Measurements from ENCODE around the gene KCNIP3.
"Not testable (repeated sequence)": the region's sequence is repeated elsewhere in the genome, so short reads cannot be mapped to it uniquely, and the experiment has no call there.

Gene KCNIP3

GRCh38 chr2:95433373-95433772 lies 136.2 kb downstream of the KCNIP3 start:
- not testable (repeated sequence) for H3K56ac ChIP-seq (ENCODE audit: low read length); H4K8ac ChIP-seq (ENCODE audit: low read depth, low read length)

GRCh38 chr2:95433973-95434372 lies 136.8 kb downstream of the KCNIP3 start:
- not testable (repeated sequence) for H3K9ac ChIP-seq (ENCODE audit: low read length); H3K4me1 ChIP-seq (ENCODE audit: control insufficient read depth, low read depth, low read length); H2BK15ac ChIP-seq (replicated peaks; ENCODE audit: low read depth); H4K8ac ChIP-seq (ENCODE audit: low read depth, low read length); H3K27me3 ChIP-seq (ENCODE audit: insufficient read depth, low read length, poor library complexity); H3K4me2 ChIP-seq (ENCODE audit: low read length); H2BK5ac ChIP-seq (ENCODE audit: low read length); H3K4me3 ChIP-seq (ENCODE audit: low read length); H3K4ac ChIP-seq (ENCODE audit: low read depth, low read length); H3K79me2 ChIP-seq (ENCODE audit: control insufficient read depth, insufficient read depth, low read length); H2BK120ac ChIP-seq (ENCODE audit: low read depth, low read length); H3K18ac ChIP-seq (ENCODE audit: low read length); H3K56ac ChIP-seq (ENCODE audit: low read length); H3K36me3 ChIP-seq (ENCODE audit: control insufficient read depth, insufficient read depth, low read length); H3K27ac ChIP-seq (ENCODE audit: low read depth, low read length); DNase-seq; H3K23ac ChIP-seq (ENCODE audit: low read length); H4K5ac ChIP-seq (ENCODE audit: low read length); H2AK5ac ChIP-seq (ENCODE audit: low read length); H3K79me1 ChIP-seq (ENCODE audit: low read length)
- no CpG with 5 or more reads among the region's 2 CpGs for WGBS (ENCODE audit: extremely low coverage, insufficient coverage, low lambda C conversion rate)

More at GRCh38 chr2:95433373-95433772, 136.2 kb downstream of the KCNIP3 start:
- not testable (repeated sequence) for H3K4me3 ChIP-seq (ENCODE audit: low read length); H3K4me1 ChIP-seq (ENCODE audit: control insufficient read depth, low read depth, low read length); H3K9ac ChIP-seq (ENCODE audit: low read length); H3K27me3 ChIP-seq (ENCODE audit: insufficient read depth, low read length, poor library complexity); H3K36me3 ChIP-seq (ENCODE audit: control insufficient read depth, insufficient read depth, low read length); H2BK15ac ChIP-seq (replicated peaks; ENCODE audit: low read depth); H3K79me1 ChIP-seq (ENCODE audit: low read length); H2BK5ac ChIP-seq (ENCODE audit: low read length); H2AK5ac ChIP-seq (ENCODE audit: low read length); H3K79me2 ChIP-seq (ENCODE audit: control insufficient read depth, insufficient read depth, low read length); H4K5ac ChIP-seq (ENCODE audit: low read length); H3K4ac ChIP-seq (ENCODE audit: low read depth, low read length); H3K27ac ChIP-seq (ENCODE audit: low read depth, low read length); H2BK120ac ChIP-seq (ENCODE audit: low read depth, low read length); H3K18ac ChIP-seq (ENCODE audit: low read length); H3K23ac ChIP-seq (ENCODE audit: low read length); H3K4me2 ChIP-seq (ENCODE audit: low read length); DNase-seq
- no CpG with 5 or more reads among the region's 4 CpGs for WGBS (ENCODE audit: extremely low coverage, insufficient coverage, low lambda C conversion rate)

- H3K79me1 ChIP-seq (ENCODE audit: low read length); H2AK5ac ChIP-seq (ENCODE audit: low read length); H2BK120ac ChIP-seq (ENCODE audit: low read depth, low read length); H2BK5ac ChIP-seq (ENCODE audit: low read length); H3K18ac ChIP-seq (ENCODE audit: low read length); H3K36me3 ChIP-seq (ENCODE audit: control insufficient read depth, insufficient read depth, low read length); H4K8ac ChIP-seq (ENCODE audit: low read depth, low read length); H3K56ac ChIP-seq (ENCODE audit: low read length); DNase-seq; H3K27me3 ChIP-seq (ENCODE audit: insufficient read depth, low read length, poor library complexity); H2BK15ac ChIP-seq (replicated peaks; ENCODE audit: low read depth); H3K4me3 ChIP-seq (ENCODE audit: low read length); H3K4me2 ChIP-seq (ENCODE audit: low read length); H3K23ac ChIP-seq (ENCODE audit: low read length); H4K5ac ChIP-seq (ENCODE audit: low read length); H3K27ac ChIP-seq (ENCODE audit: low read depth, low read length); H3K9ac ChIP-seq (ENCODE audit: low read length); H3K4me1 ChIP-seq (ENCODE audit: control insufficient read depth, low read depth, low read length); H3K79me2 ChIP-seq (ENCODE audit: control insufficient read depth, insufficient read depth, low read length); H3K4ac ChIP-seq (ENCODE audit: low read depth, low read length): not testable (repeated sequence)
- no CpG with 5 or more reads among the region's 3 CpGs for WGBS (ENCODE audit: extremely low coverage, insufficient coverage, low lambda C conversion rate)
Measured at GRCh38 chr2:95434507-95435076, 137.4 kb downstream of the KCNIP3 start.

- H2BK5ac ChIP-seq (ENCODE audit: low read length); H2BK15ac ChIP-seq (replicated peaks; ENCODE audit: low read depth): not testable (repeated sequence)
Measured at GRCh38 chr2:95435162-95435871, 138.2 kb downstream of the KCNIP3 start.

More at GRCh38 chr2:95435162-95435871, 138.2 kb downstream of the KCNIP3 start:
- not testable (repeated sequence) for H3K4me1 ChIP-seq (ENCODE audit: control insufficient read depth, low read depth, low read length); H3K9ac ChIP-seq (ENCODE audit: low read length); H3K4ac ChIP-seq (ENCODE audit: low read depth, low read length); DNase-seq; H3K27ac ChIP-seq (ENCODE audit: low read depth, low read length); H4K8ac ChIP-seq (ENCODE audit: low read depth, low read length); H4K5ac ChIP-seq (ENCODE audit: low read length); H2AK5ac ChIP-seq (ENCODE audit: low read length); H3K36me3 ChIP-seq (ENCODE audit: control insufficient read depth, insufficient read depth, low read length); H3K27me3 ChIP-seq (ENCODE audit: insufficient read depth, low read length, poor library complexity); H3K4me3 ChIP-seq (ENCODE audit: low read length); H3K23ac ChIP-seq (ENCODE audit: low read length); H3K56ac ChIP-seq (ENCODE audit: low read length); H3K79me2 ChIP-seq (ENCODE audit: control insufficient read depth, insufficient read depth, low read length); H3K18ac ChIP-seq (ENCODE audit: low read length); H2BK120ac ChIP-seq (ENCODE audit: low read depth, low read length); H3K79me1 ChIP-seq (ENCODE audit: low read length); H3K4me2 ChIP-seq (ENCODE audit: low read length)
- WGBS (ENCODE audit: extremely low coverage, insufficient coverage, low lambda C conversion rate), result no CpG with 5 or more reads among the region's 30 CpGs
